GM19468 (cell line): ENCODE results near the gene SORCS2.

Experiments
- ATAC-seq: cut with Tn5 transposase; IDR thresholded peaks from one replicate; pipeline ENCODE4 v1.9.1; 2021; ENCODE audit warnings: mild to moderate bottlenecking, moderate library complexity, moderate number of reproducible peaks; ENCODE audit not compliant: unreplicated experiment; ENCODE audit errors: extremely low read depth

Gene SORCS2

DNA sequence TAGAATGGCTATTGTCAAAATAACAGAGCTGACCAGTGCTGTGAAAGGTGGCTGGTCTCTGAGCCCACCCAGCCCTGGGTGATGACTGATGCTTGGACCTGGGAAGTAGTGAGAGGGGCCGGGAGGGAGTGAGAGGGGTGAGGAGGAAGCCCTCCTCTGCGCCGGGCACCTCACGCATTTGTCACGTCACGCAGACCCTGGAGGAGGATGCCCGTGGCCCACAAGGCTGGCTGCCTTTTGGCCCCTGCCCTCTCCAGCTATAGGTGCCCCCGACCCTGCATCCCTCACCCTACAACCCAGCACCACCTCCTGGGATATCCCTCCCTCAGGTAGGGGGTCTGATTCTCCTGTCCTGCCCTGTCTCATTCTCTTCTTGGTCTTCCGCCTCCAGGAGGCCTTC is 539.9 kb downstream of the SORCS2 start:
- no peak for ATAC-seq

DNA sequence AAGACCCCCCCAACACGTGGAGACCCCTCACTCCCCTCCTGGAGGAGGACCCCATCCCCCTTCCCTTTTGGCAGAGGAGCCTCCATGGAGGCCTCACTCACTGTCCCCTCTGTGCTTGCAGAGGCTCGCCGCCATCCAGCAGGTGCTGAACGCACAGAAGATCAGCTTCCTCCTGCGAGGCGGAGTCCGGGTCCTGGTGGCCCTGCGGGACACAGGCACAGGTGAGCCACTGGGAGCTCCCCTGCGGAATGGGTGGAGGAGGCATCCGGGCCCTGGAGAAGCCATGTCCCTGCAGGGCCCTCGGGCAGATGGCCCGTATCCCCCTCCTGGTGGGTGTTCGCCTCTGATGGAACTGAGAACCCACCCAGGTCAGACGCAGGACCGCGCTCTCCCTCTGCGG is 540.9 kb downstream of the SORCS2 start:
- ATAC-seq, result no peak

DNA sequence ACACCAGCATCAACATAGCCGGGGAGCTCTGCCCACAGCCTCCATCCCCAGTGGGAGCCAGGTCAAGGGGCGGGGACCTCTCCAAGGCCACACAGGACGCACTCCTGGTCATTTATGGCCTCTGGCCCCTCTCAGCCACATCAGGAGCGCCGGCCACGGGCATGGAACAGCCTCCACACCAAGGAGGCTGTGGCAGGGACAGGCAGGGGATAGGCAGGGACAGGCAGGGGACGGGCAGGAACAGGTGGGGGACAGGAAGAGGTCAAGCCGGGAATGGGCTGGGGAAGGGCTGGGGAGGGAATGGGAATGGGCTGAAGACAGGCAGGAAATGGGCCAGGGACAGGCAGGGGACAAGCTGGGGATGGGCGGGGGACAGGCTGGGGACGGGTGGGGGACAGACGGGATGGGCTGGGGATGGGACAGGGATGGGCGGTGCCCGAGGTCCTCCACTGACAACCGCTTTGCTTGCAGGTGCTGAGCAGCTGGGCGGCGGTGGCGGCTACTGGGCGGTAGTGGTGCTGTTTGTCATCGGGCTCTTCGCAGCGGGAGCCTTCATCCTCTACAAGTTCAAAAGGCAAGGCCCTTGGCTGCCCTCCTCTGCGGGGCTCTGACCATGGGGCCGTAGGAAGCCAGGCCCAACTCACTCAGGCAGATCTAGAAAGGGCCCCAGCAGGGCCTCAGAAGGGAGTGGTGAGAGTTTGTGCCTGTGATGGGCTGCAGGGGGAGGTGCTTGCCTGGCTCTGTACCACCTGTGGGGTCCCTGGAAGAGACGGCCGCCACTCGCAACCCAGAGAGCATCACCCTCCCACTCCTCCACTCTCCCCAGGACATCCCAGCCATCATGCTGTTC is 541.7 kb downstream of the SORCS2 start:
- ATAC-seq, result no peak

DNA sequence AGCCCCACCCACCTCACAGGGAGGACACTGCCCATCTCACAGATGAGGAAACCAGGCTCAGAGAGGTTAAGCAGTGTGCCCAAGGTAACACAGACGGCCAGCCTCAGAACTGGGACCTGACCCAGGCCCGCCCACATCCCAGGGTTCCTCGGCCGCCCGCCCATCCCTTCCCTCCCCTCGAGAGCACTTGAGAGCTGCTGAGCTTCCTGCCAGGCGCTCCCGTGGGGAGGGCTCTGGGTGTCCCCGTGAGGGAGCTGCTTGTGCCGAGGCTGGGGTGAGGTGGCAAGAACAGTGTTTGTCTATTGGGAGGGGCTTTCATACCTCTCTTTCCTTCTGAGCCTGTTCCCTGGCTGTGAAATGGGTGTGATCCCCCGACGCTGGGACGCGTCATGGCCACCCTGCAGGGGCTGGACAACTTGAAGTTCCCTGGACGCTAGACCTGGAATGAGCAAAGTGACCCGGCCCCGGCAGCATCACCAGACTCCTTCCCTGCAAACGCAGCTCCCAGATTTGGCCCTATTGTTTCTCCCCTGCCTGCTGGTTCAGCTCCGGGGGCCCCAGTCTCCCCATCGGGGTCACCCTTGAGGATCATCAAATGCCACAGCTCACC is 542.4 kb downstream of the SORCS2 start:
- ATAC-seq, result no peak

DNA sequence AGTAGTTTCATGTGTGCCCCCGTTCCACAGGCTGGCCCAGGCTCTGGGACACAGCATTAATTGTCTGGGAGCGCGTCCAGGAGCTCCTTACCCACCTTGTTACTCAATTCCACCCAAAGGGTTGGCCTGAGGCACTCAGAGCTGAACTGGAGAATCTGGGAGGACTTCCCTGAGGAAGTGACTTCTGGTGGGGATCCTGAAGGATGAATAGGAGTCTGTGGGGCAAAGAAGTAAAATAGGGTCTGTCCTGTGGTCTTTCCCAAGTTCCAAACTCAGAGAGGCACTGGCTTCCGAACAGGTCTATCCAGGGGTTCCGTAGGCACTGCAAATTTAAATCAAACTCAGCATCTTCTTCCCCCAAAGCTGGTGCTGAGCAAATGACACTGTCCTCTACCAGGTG is 543.1 kb downstream of the SORCS2 start:
- no peak for ATAC-seq

DNA sequence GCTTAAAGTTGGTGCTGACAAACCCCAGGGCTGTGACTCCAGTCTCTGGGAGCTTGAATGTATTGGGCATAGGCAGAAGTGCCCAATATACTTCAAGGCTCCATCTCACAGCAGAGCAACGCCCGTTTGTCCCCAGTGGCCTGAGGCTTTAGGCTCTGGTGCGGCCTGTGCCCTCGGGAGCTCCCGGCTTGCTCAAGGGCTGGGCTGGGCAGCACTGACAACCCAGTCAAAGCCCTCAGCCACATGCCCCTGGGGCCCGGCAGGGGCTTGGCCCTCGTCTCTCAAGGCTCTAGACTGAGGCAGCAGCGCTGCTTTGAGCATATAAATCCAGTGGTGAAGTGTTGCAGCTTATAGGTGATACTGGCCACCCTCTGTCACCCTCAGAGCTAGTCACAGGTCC is 543.6 kb downstream of the SORCS2 start:
- no peak for ATAC-seq

DNA sequence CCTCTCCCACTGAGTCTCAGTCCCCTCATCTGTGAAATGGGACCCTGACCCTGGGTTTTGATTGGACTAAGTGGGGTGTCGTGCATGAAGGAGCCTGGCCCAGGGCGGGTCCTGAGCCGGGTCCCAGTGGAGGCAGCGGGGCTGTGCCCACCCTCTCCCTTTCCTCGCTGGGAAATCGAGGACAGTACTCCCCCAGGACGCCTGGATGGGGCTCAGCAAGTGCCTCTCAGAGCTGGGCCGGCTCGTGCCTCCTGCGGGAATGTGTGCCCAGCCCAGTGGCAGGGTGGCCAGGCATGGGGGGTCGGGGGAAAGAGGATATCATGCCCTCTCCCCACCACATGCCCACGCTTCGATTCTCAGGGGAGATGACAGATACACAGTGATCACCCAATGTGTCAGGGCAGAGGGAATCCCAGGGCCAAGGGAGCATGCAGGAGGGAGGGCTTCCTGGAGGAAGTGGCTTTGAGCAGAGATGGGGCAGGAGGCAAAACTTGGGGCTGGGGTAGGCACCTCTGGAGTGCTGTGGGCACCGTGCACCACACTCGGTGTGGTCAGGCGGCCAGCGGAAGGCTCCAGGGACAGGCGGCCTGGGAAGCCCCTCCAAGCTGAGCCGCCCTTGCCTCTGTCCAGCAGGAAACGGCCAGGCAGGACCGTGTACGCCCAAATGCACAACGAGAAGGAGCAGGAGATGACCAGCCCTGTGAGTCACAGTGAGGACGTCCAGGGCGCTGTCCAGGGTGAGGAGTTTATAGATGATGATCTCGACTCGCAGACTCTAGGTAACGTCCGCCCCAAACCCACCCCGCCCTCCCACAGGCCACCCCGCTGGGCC is 544.3 kb downstream of the SORCS2 start:
- ATAC-seq, result no peak

DNA sequence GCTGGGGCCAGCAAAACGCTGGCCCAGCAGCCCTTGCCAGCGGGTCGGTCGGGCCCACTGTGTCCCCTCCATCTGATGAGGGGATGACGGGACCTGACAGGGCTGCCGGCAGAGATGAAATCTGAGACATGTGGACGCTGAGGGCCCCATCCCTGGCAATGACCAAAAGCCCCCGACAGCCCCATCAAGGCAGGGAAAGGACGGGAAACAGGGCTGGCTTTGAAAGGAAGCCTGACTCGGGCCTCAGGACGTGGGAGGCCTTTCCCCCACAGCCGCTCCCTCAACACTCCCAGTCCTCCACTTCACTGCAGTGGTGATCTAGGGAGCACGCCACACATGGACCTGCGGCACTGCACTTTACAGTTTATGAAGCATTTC is 544.9 kb downstream of the SORCS2 start:
- ATAC-seq, result no peak

DNA sequence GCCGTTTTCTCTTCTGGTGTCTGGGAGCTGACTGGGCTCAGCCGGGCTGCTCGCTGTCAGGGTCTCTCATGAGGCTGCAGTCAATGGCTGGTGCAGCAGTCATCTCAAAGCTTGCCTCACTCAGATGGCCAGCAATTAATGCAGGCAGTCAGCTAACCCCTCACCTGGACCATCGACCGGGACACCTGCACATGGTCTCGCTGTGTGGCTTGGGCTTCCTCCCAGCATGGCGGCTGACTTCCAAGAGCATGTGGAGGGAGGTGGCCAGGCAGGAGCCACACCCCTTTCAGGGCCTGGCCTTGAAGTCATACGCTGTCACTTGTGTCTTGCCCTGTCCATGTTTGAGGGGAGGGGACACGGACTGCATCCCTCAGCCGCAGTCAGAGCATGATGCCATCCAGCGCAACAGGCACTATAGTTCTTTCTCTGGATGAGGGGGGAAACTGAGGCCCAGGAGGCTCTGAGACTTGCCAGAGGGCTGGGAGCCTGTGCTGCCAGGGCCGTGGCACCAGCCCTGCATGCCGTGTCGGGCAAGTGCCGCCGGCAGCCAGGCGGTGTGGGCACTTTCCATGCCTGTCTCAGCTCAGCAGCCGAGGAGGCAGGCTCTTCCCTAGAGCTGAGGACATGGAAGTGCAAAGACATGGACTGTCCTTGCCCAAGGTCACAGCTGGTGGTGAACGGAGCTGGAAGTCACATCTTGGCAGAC is 545.6 kb downstream of the SORCS2 start:
- no peak for ATAC-seq

DNA sequence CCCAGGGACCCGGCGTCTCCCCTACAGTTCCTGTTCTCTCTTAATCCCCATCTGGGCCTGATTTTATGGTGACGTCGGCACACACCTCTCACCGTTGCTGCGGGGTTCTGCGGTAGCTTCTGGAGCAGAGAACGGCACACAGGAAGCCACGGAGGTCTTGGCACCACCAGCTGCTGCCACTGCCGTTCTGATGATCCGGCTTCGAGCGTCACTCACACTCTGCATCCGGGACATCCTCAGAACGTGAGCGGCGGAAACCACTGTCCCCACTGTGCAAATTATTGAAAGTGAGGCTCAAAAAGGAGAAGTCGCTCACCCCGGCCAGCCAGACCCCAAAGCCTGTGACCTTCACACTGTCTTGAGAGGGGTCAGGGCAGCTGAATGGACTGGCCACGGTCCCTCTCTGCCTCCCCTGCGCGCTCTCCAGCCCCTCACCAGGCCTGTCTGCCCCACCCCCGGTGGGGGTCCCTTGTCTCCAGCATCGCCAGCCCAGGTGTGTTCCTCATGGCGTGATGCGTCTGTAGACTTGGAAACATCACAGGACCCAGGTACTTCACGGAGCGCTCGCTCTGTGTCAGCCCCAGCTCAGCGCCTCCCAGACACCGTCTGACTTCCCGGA is 546.2 kb downstream of the SORCS2 start:
- no peak for ATAC-seq

DNA sequence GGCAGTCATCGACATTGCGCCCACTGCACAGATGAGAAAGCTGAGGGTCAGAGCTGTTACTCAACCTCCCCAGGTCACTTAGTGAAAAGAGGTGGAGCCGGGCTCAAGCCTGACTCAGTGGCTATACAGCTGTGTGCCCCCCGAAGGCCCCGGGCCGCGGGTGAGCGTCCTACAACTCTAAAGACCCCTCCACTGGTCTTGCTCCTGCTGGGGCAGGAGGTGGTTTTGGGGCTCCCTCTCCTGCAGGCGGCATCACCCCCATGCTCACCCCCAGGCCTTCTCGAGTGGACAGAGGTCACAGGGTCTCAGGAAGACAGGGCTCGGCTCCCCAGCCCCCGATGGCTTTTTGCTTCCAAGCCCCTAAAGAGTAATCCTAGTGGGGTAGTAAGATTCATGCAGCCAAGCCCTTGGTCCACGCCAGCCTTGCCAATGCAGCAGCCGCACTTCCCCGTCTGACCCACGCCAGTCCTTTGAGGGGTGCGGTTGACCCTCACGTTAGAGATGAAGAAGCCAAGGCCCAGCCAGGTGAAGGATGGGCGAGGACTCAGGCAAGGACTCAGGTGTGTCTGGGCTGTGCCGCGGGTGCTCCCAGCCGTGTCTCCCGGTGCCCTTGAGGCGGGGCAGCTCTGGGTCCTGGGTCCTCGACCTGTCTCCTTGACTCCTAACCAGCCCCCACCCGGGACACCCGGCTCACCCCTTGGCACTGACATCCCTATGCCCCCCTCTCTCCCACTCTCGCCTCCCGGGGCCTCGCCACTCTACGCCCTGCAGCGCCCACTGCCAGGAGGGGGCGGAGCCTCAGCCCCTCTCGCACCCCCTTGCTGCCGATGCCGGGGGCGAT is 547.0 kb downstream of the SORCS2 start:
- ATAC-seq, result no peak

DNA sequence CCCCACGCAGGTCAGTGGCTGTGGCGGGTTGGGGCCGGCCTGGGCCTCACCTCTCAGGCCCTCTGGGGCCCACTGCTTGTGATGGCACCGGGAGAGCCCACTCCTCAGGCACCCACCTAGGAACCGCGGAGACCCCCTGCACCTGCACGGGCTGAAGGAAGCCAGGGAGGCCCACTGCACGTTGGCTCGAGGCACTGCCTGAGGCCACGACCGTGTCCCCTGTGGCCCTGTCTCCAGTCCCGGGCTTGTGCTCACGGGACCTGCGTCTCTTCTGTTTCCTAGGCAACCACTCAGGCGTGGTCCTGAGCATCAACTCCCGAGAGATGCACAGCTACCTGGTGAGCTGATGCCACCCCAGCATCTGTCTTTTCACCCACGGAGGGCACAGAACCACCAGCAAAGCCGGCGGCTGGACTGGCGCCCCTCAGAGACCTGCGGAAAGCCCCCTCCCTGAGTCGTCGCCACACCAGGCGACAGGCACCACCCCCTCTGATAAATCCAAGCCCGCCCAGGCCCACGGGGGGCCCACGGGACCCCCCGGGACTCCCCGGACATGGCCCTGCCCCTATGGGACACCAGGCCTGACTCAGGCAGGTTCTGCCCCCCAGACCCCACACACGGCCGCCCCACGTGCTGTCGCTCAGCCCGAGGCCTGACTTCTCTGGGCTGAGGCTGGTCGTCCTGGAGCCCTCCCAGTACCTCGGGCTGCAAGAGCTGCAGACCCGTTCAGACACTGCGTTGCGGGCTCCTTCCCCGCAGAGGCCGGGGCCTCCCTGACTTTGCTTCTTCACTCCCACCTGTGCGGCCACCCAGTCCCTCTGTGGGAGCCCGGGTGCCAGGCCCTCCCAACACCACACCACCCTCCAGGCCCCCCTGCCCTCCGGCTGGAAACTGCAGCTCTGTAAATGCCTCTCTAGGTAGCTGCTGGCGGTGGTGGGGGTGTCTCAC is 547.9 kb downstream of the SORCS2 start:
- ATAC-seq, result no peak

DNA sequence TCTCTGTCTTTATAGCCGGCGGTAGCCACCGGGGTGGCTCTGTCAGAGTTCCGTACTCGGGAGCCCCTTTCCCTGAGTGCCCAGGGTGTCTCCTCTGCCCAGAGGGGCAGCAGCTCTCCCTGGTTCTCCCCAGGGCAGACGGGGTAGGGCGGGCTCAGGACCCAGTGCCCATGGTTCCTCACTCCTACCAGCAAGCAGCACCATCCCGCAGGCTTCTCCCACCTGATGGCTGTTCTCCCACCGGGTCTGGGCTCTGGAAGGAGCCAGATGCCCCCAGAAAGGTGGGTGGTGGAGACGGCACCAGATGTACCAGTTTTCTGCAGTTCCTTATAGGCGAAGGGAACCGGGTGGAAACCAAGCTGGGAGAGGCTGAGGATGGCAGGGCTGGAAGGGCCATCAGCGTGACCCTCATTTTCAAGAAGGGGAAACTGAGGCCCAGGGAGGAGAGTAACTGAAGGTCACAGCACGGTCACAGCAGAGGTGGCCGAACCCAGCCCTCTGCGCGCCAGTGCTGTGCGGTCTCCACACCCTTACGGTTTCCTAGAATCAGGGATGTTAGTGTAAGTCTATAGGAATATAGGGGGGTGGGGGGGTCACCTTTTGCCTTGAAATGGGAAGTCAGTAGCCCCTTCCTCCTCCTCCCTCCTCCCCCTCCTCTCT is 548.7 kb downstream of the SORCS2 start:
- no peak for ATAC-seq

DNA sequence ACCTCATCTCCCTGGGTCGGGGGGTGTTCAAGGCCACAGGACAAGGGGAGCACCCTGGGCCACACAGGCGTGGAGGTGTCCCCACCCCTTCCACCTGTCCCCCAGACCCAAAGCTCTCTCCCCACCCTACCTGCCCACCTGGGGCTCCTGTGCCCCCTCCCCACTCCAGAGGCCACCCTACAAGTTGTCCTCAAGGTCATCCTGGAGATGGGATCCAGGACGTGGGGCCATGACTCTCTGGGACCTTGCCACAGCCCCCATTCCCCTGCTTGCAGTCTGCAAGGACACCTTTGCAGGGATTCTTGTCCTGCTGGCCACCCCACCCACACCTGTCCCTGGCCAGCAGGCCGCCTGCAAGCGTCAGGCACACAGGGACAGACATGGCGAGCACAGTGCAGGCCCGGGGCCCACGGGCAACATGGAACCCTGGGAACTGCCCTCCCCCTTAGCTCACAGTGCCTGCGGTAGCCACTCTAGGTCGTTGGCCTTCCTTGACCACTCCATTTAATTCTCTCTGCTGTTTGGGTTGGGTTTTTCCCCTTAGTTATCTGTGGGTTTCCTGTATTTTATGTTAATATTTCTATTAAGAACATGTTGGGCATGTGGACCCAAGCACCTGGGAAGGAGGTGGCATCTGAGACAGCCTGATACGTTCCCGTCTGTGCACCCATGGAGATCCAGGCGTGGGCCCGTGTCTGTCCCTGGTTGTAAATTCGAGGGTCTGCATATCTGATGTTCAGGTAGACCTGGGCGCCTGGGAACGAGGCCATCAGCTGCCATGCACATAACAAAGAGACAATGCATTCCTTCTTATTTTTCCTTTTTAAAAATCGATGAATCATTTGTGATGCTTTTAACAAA is 549.8 kb downstream of the SORCS2 start:
- ATAC-seq, result no peak

DNA sequence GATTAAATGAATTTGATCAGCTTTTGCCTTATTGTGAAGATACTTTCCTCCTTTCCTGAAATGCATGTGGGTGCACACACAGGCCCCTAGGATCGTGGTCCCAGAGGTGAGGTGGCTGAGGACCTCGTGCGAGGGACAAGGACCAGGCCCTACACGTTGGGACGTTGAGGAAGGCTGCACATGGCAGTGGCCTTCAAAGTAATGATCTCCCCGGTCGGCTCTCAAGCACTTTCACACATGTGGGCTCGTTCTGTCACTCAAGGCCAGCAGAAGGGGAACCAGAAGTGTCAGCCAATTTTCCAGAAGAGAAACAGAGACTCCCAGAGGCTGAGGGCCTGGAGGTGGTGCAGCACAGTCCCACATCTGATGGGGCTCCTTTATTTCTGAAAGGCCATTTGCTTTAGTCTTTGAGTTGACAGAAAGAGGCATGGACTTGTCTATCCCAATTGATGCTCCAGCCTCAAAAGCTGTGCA is 550.5 kb downstream of the SORCS2 start:
- no peak for ATAC-seq

DNA sequence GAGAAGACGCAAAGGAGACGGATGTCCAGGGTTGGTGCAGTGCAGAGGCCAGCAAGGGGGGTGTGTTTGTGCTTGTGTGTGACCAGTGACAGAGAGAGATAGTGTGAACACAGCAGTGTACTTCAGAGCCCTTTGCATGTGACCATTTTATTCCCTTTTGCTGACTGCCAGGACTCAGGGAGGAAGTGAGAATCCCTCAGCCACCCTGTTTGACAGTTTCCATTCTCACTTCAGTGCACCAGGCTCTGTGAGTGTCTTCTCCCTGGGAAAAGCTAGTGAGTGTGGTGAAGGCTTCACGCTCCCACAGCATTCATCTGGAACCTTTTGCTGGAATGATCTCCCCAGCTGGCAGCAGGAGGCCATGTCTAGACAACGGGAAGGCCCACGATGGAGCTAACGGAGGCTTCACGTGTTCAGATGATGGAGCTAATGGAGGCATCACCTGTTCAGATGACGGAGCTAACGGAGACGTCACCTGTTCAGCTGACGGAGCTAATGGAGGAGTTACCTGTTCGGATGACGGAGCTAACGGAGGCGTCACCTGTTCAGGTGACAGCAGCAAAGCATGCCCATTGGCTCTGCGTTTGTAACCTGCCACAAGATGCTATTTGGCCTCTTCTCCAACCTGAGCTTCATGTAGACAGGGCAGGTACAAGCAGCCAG is 551.9 kb downstream of the SORCS2 start:
- ATAC-seq, result no peak
